Gastrocnemius medialis (tissue), 4 donors: Measurements from ENCODE around the gene PDE9A.

Experiments
- CTCF ChIP-seq, 5 experiments: fragments of 450-650 bp in 3 of 5; fragments of 200-600 bp in 2 of 5; sonication (generic) in 2 of 5; IDR thresholded peaks in 4 of 5; conservative IDR thresholded peaks in 1 of 5; 1 replicate in 4 of 5; 2 replicates in 1 of 5; pipeline ENCODE4 v1.5.1; 2016 to 2019; ENCODE audit warnings: antibody characterized with exemption in 5 of 5, mild to moderate bottlenecking in 3 of 5, moderate library complexity in 3 of 5
- POLR2A ChIP-seq, 2 donors: fragments of 450-650 bp; IDR thresholded peaks; one replicate each; pipeline ENCODE4 v1.6.1; 2017; ENCODE audit warnings: antibody characterized with exemption in 2 of 2, mild to moderate bottlenecking in 2 of 2, moderate library complexity in 2 of 2

GRCh38 chr21:42611852-42612251, 41.6 kb upstream of the PDE9A start:
- TF ChIP-seq CTCF (IDR thresholded peaks at IDR 0.05 in 4 of 5, conservative IDR thresholded peaks at IDR 0.05 in 1 of 5) (no peak), POLR2A (IDR thresholded peaks at IDR 0.05) (no peak)
